K562 (cell line): ENCODE measurements around the gene RBMX. TPM values are rescaled to one million over a fixed set of nuclear protein-coding genes. Genes with fewer than 3 reads are reported as not detected.
A peak's percentile ranks its signal among the peaks of the same experiment; 100 is the strongest.

Experiments used
- ATAC-seq: fragments of 200-7000 bp; cut with Tn5 transposase; 3 replicates; pipeline ENCODE4 v1.9.1; 2020; ENCODE audit warnings: moderate library complexity
- BruUV-seq: library from RNA; stranded (reverse); fragments of 400-500 nt; replicated peaks from 2 replicates; lab custom pipeline; 2021; lab: Mats Ljungman, UMichigan
- CTCF ChIA-PET: fragments of 300-600 bp; formaldehyde crosslinking; extraction: SDS; loops from one replicate; lab custom pipeline; 2021; ENCODE audit warnings: low intra/inter-chr PET ratio; lab: Yijun Ruan, JAX
- POLR2A ChIA-PET: fragments of 300-600, 350-650 bp; sonication (Branson Sonifier 250); formaldehyde crosslinking; extraction: SDS; loops from one replicate; lab custom pipeline; 2021; ENCODE audit warnings: antibody characterized with exemption, inconsistent platforms; lab: Yijun Ruan, JAX
- DNase-seq, 4 experiments: peaks; one replicate each; pipeline versions ENCODE4 v3.0.0 to v3.0.0-alpha.2; 2011 to 2018; ENCODE audit warnings: low spot score in 3 of 4, mixed read lengths in 3 of 4; ENCODE audit errors: extremely low read depth in 1 of 4
- FAIRE-seq: peaks from 2 replicates; lab custom pipeline; 2011; peaks lifted over from hg19 to GRCh38; lab: Jason Lieb, UNC
- H2AFZ ChIP-seq: 2 replicates; pipeline ENCODE4 v1.6.0; 2011; ENCODE audit warnings: low read depth, low read length, control low read depth, inconsistent platforms
- H3K27ac ChIP-seq: fragments of 200-600 bp; 3 replicates; pipeline ENCODE4 v1.8.0; 2011; ENCODE audit warnings: low read depth, mild to moderate bottlenecking, control low read depth, inconsistent platforms, low read length, moderate library complexity, mixed read lengths; ENCODE audit errors: extremely low read depth
- H3K27me3 ChIP-seq, 2 experiments: fragments of 300-600 bp in 1 of 2; 2 replicates in 1 of 2; 3 replicates in 1 of 2; pipeline versions ENCODE4 v1.6.0 to v1.8.0; 2011; ENCODE audit warnings: inconsistent platforms in 2 of 2, low read length in 2 of 2, mild to moderate bottlenecking in 1 of 2, mixed read lengths in 1 of 2, moderate library complexity in 1 of 2; ENCODE audit not compliant: control insufficient read depth in 2 of 2, insufficient read depth in 2 of 2
- H3K36me3 ChIP-seq: fragments of 300-600 bp; 3 replicates; pipeline ENCODE4 v1.8.0; 2011; ENCODE audit warnings: mild to moderate bottlenecking, low read length, inconsistent platforms; ENCODE audit not compliant: control insufficient read depth, insufficient read depth
- H3K4me1 ChIP-seq, 2 experiments: fragments of 200-600 bp in 1 of 2; replicated peaks in 1 of 2; 2 replicates in 1 of 2; 3 replicates in 1 of 2; pipeline versions ENCODE4 v1.5.1 to v1.8.0; 2011; ENCODE audit warnings: inconsistent platforms in 2 of 2, low read length in 2 of 2, mild to moderate bottlenecking in 1 of 2, mixed read lengths in 1 of 2, moderate library complexity in 1 of 2; ENCODE audit not compliant: control insufficient read depth in 2 of 2, insufficient read depth in 2 of 2
- H3K4me2 ChIP-seq: 2 replicates; pipeline ENCODE4 v1.6.1; 2011; ENCODE audit warnings: low read length, control low read depth, inconsistent platforms, mixed read lengths; ENCODE audit not compliant: insufficient read depth
- H3K4me3 ChIP-seq: fragments of 200-600 bp; sonication (generic), shearing (Covaris generic); 2 replicates; pipeline ENCODE4 v1.5.1; 2016; ENCODE audit warnings: control low read depth, inconsistent platforms
- H3K79me2 ChIP-seq: fragments of 200-600 bp; 3 replicates; pipeline ENCODE4 v1.8.0; 2011; ENCODE audit warnings: low read length, inconsistent platforms; ENCODE audit not compliant: control insufficient read depth, insufficient read depth
- H3K9ac ChIP-seq, 2 experiments: 2 replicates each; pipeline versions ENCODE4 v1.6.0 to v1.6.1; 2011; ENCODE audit warnings: low read depth in 2 of 2, low read length in 2 of 2, control low read depth in 1 of 2, inconsistent platforms in 1 of 2, mild to moderate bottlenecking in 1 of 2, mixed read lengths in 1 of 2; ENCODE audit not compliant: insufficient read depth in 1 of 2
- H3K9me1 ChIP-seq: one replicate; pipeline ENCODE4 v1.6.0; 2011; ENCODE audit warnings: inconsistent platforms, mild to moderate bottlenecking, low read length, moderate library complexity; ENCODE audit not compliant: control insufficient read depth, insufficient read depth
- H3K9me3 ChIP-seq: replicated peaks from 2 replicates; pipeline ENCODE4 v1.5.1; 2011; ENCODE audit warnings: low read depth, low read length, inconsistent platforms; ENCODE audit not compliant: control insufficient read depth, insufficient read depth
- H4K20me1 ChIP-seq: replicated peaks from 2 replicates; pipeline ENCODE4 v1.6.1; 2011; ENCODE audit warnings: low read length, inconsistent platforms, mixed read lengths; ENCODE audit not compliant: control insufficient read depth, insufficient read depth
- DIDO1 ChIP-seq: fragments of 450-650 bp; IDR thresholded peaks from 2 replicates; pipeline ENCODE4 v1.6.1; 2016; ENCODE audit warnings: low read depth, missing biosample characterization, missing genetic modification characterization
- HDAC2 ChIP-seq: fragments of 450-650 bp; IDR thresholded peaks from 2 replicates; pipeline ENCODE4 v1.6.1; 2016; ENCODE audit warnings: mild to moderate bottlenecking
- KDM5B ChIP-seq: fragments of 200-600 bp; sonication (generic); IDR thresholded peaks from 2 replicates; pipeline ENCODE4 v1.6.1; 2012; ENCODE audit warnings: low read depth, mild to moderate bottlenecking, moderate library complexity, low read length, control low read depth, inconsistent platforms; ENCODE audit not compliant: insufficient replicate concordance
- NCOA1 ChIP-seq: fragments of 450-650 bp; IDR thresholded peaks from 2 replicates; pipeline ENCODE4 v1.6.1; 2016; ENCODE audit warnings: low read depth
- POLR2B ChIP-seq: fragments of 450-650 bp; IDR thresholded peaks from 2 replicates; pipeline ENCODE4 v1.6.1; 2018; ENCODE audit warnings: low read depth; ENCODE audit not compliant: partially characterized antibody
- ZNF263 ChIP-seq: sonication (generic); formaldehyde crosslinking; IDR thresholded peaks from 2 replicates; pipeline ENCODE4 v1.8.0; 2022; ENCODE audit warnings: mild to moderate bottlenecking, missing genetic modification reagents, borderline replicate concordance
- WGBS: fragments of 100-300 bp; shearing (Covaris generic); methylation state at CpG from one replicate; pipeline ENCODE4 v1.1.6; 2016; ENCODE audit warnings: low coverage, mixed read lengths; ENCODE audit not compliant: insufficient coverage; ENCODE audit errors: missing lambda C conversion rate; 5-methylcytosine and 5-hydroxymethylcytosine counted together
- in situ Hi-C: fragments of 300-500 bp; cut with MboI; formaldehyde crosslinking; loops from 4 replicates; pipeline ENCODE4 v1.15.0; 2018; ENCODE audit warnings: inconsistent platforms, mixed read lengths
- intact Hi-C: fragments of 100-400 bp; cut with micrococcal nuclease; formaldehyde crosslinking; loops from 2 replicates; pipeline ENCODE4 v1.14.2; 2022
- polyA plus RNA-seq, 8 experiments: library from polyadenylated mRNA; depleted of rRNA in 4 of 8; stranded (reverse) in 5 of 8; unstranded in 3 of 8; fragments of >200 nt; fragmentation: Nextera tagmentation in 2 of 8; fragmentation: Illumina TruSeq in 1 of 8; extraction: Ambion mirVana in 2 of 8; extraction: Trizol in 1 of 8; gene quantifications; 2 replicates each; pipeline versions ENCODE4 v1.2.1 to v1.2.3, GENCODE V29; 2011 to 2014; ENCODE audit warnings: inconsistent platforms in 1 of 8, missing spikeins in 1 of 8
- total RNA-seq, 7 experiments: library from RNA; depleted of rRNA in 6 of 7; stranded (reverse); fragments of >200 nt in 6 of 7; fragmentation: Illumina TruSeq in 2 of 7; extraction: Trizol in 2 of 7; gene quantifications; 2 replicates each; pipeline versions ENCODE4 v1.2.1 to v1.2.3, GENCODE V29; 2011 to 2021; ENCODE audit warnings: low replicate concordance in 1 of 7
- TF ChIP-seq, protein P1 (sequence below): fragments of 250-450 bp; sonication (Bioruptor Pico); IDR thresholded peaks from 2 replicates; pipeline ENCODE4 v1.6.1; 2021; ENCODE audit warnings: mild to moderate bottlenecking
- TF ChIP-seq, protein P2 (sequence below): fragments of 450-650 bp; IDR thresholded peaks from 2 replicates; pipeline ENCODE4 v1.6.1; 2017; ENCODE audit warnings: antibody characterized with exemption
- TF ChIP-seq, protein P3 (sequence below), 3 experiments: fragments of 200-800 bp in 1 of 3; sonication (Bioruptor generic) in 1 of 3; sonication (generic) in 1 of 3; formaldehyde crosslinking in 1 of 3; IDR thresholded peaks; 2 replicates each; pipeline versions ENCODE4 v1.6.1 to v1.8.0; 2016 to 2022; ENCODE audit warnings: mild to moderate bottlenecking in 2 of 3, missing compliant biosample characterization in 2 of 3, missing genetic modification characterization in 2 of 3, missing genetic modification reagents in 1 of 3
- TF ChIP-seq, protein P4 (sequence below): fragments of 250-450 bp; sonication (Bioruptor Pico); IDR thresholded peaks from 2 replicates; pipeline ENCODE4 v1.4.0; 2020

The RBMX gene
- total and polyA plus RNA-seq, 9 of the 15 experiments (the other 6 are each of a cell fraction or from before 2014, with no cell fraction given): 405 to 671 (median 540) TPM

DNA sequence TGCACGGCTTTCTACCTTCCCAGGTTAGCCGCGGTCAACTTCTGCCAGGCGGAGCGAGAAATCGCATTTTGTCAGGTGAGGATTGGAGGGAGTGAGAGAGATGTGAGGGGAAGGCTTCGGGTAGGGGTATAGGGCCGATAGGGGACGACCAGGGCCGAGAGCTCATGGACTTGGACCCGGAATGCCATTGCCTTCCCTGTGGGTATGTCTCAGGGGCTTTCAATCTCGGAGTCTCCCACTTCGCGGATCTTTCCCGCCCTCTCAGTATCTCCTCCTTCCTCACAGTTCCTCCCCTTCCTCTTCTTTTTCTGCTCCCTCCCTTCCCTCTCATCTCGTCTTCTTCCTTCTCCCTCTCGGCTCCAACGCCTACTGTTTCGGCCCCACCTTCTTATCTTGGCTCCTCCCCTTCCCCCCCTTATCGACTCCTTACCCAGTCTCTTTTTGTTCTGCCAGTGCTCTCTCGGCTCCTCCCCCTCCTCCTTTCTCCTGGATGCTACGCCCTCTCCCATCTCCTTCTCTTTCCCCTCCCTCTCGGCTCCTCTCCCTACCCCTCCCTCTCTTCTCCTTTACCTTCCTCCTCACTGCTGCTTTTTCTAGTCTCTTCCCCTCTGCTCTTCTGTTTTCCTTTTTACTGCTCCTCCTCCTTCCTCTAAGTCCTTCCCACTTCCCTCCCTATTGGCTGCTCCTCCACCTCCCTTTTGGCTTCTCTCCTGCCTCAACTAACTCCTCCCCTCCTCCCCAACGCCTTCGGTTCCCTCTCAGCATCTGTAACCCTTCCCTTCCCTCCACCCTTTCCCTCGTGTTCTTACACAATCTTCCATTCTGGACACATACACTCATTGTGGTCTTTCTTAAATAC lies 29.4 kb upstream of the RBMX start:
- intact Hi-C loops: loop anchor here (1.0 to 5.0 kb wide), 3 partner anchors 26 to 198 kb away; partner anchors contain the start of gene RBMX
- DNase-seq (peak; percentile 80 to 96 (median 88)), ATAC-seq (peak; percentile 85), FAIRE-seq (peak; percentile 98)
- POLR2A ChIA-PET: interaction anchor here (0.6 to 2.9 kb wide), 6 partner anchors 11 to 43 kb away, joined by 3 to 24 read pairs (median 6); partner anchors contain the start of gene RBMX
- Histone ChIP-seq H3K27me3 (no peaks in the 10 kb centered on the region), H3K9me1 (no peaks in the 10 kb centered on the region), H2AFZ (peak overlapping the region; percentile 87), H3K9me3 (no peaks in the 10 kb centered on the region), H3K4me1 (peaks cover 12 to 15% of the 10 kb centered on the region in 2 experiments), H3K4me3 (peak overlapping the region; percentile 58), H3K9ac (peak overlapping the region; percentile 78 to 88), H4K20me1 (no peaks in the 10 kb centered on the region), H3K79me2 (peaks cover 38% of the 10 kb centered on the region), H3K36me3 (no peaks in the 10 kb centered on the region; the same call in 2 of the 3 replicates), H3K4me2 (peak overlapping the region; percentile 94), H3K27ac (peak overlapping the region; percentile 82)
- BruUV-seq: TSS peak; percentile 58
- in situ Hi-C loops: no loop called here
- CTCF ChIA-PET: no interaction called here
- 2% methylated on average over 13 of the region's 26 CpGs for WGBS
- peak; percentile 89 for TF ChIP-seq POLR2B
- no peak for TF ChIP-seq DIDO1 (tag)
- TF ChIP-seq, protein P1, sequence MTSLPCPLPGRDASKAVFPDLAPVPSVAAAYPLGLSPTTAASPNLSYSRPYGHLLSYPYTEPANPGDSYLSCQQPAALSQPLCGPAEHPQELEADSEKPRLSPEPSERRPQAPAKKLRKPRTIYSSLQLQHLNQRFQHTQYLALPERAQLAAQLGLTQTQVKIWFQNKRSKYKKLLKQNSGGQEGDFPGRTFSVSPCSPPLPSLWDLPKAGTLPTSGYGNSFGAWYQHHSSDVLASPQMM (CRISPR knock-in tag): no peak
- TF ChIP-seq, protein P2, sequence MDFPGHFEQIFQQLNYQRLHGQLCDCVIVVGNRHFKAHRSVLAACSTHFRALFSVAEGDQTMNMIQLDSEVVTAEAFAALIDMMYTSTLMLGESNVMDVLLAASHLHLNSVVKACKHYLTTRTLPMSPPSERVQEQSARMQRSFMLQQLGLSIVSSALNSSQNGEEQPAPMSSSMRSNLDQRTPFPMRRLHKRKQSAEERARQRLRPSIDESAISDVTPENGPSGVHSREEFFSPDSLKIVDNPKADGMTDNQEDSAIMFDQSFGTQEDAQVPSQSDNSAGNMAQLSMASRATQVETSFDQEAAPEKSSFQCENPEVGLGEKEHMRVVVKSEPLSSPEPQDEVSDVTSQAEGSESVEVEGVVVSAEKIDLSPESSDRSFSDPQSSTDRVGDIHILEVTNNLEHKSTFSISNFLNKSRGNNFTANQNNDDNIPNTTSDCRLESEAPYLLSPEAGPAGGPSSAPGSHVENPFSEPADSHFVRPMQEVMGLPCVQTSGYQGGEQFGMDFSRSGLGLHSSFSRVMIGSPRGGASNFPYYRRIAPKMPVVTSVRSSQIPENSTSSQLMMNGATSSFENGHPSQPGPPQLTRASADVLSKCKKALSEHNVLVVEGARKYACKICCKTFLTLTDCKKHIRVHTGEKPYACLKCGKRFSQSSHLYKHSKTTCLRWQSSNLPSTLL: peak; percentile 22; the same call in 1 of the 2 replicates
- peak; percentile 20 for TF ChIP-seq KDM5B
- peak; percentile 93 for TF ChIP-seq ZNF263 (CRISPR knock-in tag)
- TF ChIP-seq NCOA1: peak; percentile 22
- TF ChIP-seq HDAC2: peak; percentile 92
- TF ChIP-seq, protein P3, sequence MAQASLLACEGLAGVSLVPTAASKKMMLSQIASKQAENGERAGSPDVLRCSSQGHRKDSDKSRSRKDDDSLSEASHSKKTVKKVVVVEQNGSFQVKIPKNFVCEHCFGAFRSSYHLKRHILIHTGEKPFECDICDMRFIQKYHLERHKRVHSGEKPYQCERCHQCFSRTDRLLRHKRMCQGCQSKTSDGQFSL (CRISPR knock-in tag; IDR thresholded peaks at IDR 0.05): peak; percentile 54; the same call in 1 of the 2 replicates
- TF ChIP-seq, protein P3 (tag; IDR thresholded peaks at IDR 0.05): no peak
- TF ChIP-seq, protein P4, sequence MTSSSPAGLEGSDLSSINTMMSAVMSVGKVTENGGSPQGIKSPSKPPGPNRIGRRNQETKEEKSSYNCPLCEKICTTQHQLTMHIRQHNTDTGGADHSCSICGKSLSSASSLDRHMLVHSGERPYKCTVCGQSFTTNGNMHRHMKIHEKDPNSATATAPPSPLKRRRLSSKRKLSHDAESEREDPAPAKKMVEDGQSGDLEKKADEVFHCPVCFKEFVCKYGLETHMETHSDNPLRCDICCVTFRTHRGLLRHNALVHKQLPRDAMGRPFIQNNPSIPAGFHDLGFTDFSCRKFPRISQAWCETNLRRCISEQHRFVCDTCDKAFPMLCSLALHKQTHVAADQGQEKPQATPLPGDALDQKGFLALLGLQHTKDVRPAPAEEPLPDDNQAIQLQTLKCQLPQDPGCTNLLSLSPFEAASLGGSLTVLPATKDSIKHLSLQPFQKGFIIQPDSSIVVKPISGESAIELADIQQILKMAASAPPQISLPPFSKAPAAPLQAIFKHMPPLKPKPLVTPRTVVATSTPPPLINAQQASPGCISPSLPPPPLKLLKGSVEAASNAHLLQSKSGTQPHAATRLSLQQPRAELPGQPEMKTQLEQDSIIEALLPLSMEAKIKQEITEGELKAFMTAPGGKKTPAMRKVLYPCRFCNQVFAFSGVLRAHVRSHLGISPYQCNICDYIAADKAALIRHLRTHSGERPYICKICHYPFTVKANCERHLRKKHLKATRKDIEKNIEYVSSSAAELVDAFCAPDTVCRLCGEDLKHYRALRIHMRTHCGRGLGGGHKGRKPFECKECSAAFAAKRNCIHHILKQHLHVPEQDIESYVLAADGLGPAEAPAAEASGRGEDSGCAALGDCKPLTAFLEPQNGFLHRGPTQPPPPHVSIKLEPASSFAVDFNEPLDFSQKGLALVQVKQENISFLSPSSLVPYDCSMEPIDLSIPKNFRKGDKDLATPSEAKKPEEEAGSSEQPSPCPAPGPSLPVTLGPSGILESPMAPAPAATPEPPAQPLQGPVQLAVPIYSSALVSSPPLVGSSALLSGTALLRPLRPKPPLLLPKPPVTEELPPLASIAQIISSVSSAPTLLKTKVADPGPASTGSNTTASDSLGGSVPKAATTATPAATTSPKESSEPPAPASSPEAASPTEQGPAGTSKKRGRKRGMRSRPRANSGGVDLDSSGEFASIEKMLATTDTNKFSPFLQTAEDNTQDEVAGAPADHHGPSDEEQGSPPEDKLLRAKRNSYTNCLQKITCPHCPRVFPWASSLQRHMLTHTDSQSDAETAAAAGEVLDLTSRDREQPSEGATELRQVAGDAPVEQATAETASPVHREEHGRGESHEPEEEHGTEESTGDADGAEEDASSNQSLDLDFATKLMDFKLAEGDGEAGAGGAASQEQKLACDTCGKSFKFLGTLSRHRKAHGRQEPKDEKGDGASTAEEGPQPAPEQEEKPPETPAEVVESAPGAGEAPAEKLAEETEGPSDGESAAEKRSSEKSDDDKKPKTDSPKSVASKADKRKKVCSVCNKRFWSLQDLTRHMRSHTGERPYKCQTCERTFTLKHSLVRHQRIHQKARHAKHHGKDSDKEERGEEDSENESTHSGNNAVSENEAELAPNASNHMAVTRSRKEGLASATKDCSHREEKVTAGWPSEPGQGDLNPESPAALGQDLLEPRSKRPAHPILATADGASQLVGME (CRISPR knock-in tag): no peak
